Retina (tissue), 1 donor: Measurements from ENCODE around the gene SQSTM1.

Source experiments
- DNase-seq: peaks from one replicate; pipeline ENCODE4 v3.0.0-alpha.2; 2016

The SQSTM1 gene

GRCh38 chr5:179806250-179807048 is 14.3 kb upstream of the SQSTM1 start, which contains the start of gene MGAT4B:
TSS of gene MGAT4B (minus strand) at chr5:179806866. CDS start at chr5:179806583, 283 bp downstream.
- peak; percentile 64 for DNase-seq

- no peak for DNase-seq
Observed at GRCh38 chr5:179812135-179812825, 8.4 kb upstream of the SQSTM1 start.

- no peak for DNase-seq
Observed at GRCh38 chr5:179812997-179813607, 7.6 kb upstream of the SQSTM1 start.

- DNase-seq = no peak
Observed at GRCh38 chr5:179814090-179814489, 6.6 kb upstream of the SQSTM1 start.

GRCh38 chr5:179815491-179816249 is 5.0 kb upstream of the SQSTM1 start:
- DNase-seq = no peak

- DNase-seq = peak; percentile 26
Observed at GRCh38 chr5:179816401-179816795, 4.3 kb upstream of the SQSTM1 start.

GRCh38 chr5:179816796-179817469 is 3.8 kb upstream of the SQSTM1 start:
- peak; percentile 40 for DNase-seq

GRCh38 chr5:179817470-179817840 is 3.2 kb upstream of the SQSTM1 start:
- no peak for DNase-seq

GRCh38 chr5:179817890-179818745 is 2.6 kb upstream of the SQSTM1 start:
- DNase-seq = no peak

- DNase-seq = peak; percentile 82
Observed at GRCh38 chr5:179818746-179819295, 1.9 kb upstream of the SQSTM1 start.

GRCh38 chr5:179819296-179820126 is 1.2 kb upstream of the SQSTM1 start:
- DNase-seq = peak; percentile 68

GRCh38 chr5:179820127-179820482 is 600 bp upstream of the SQSTM1 start:
- no peak for DNase-seq

GRCh38 chr5:179821298-179822058 is 773 bp downstream of the SQSTM1 start:
- peak; percentile 85 for DNase-seq

GRCh38 chr5:179822059-179822432 is 1.3 kb downstream of the SQSTM1 start:
- DNase-seq = no peak

GRCh38 chr5:179822444-179822990 is 1.8 kb downstream of the SQSTM1 start:
- DNase-seq = no peak

GRCh38 chr5:179823937-179824744 is 3.4 kb downstream of the SQSTM1 start:
- DNase-seq = no peak

GRCh38 chr5:179824745-179825112 is 4.0 kb downstream of the SQSTM1 start:
- no peak for DNase-seq

GRCh38 chr5:179825655-179826182 is 5.0 kb downstream of the SQSTM1 start:
- DNase-seq = no peak
